CD1c-positive myeloid dendritic cell (primary cell): ENCODE data around the gene GABRR3.
"Not testable (repeated sequence)": the region's sequence is repeated elsewhere in the genome, so short reads cannot be mapped to it uniquely, and the experiment has no call there.

Experiments
- DNase-seq: peaks from one replicate; pipeline ENCODE4 v3.0.0-alpha.2; 2016; ENCODE audit errors: extremely low spot score

The GABRR3 gene

GRCh38 chr3:98021830-98022560 lies 13.1 kb downstream of the GABRR3 start:
- no peak for DNase-seq

DNA sequence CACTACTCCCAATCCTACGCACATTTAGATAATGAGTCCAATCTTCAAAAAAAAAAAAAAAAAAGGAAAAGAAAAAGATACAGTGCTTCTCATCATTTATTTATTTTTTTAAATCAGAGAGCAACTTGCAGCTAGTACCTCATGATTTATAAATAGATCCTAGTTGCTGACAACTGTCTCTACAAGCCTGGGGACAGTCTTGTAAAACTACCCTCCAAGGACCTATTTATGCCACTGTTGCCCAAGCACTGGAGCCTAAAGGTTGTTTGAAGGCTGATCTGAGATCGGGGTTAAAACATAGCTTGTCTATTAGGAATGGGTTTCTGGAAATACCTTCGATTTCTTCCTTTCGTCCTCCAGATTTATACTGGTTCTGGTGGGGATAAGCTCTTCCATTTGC lies 14.7 kb downstream of the GABRR3 start:
- DNase-seq: no peak

DNA sequence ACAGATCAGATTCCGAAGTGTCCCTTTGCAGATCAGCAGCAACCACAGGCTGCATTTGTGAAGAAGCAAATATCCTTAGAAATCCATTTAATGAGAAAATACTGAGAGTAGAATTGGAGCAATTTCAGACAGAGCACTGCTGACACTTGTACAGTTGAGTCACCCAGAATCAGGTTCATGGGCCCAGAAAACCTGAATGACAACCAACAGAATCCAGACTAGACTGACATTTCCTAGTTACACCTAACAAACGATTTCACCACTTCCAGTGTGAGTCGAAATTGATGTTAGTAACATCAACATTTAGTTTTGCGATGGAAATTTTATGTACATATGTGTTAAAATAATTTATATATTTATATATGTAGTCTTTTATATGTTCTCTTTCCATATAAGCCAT lies 16.8 kb downstream of the GABRR3 start:
- no peak for DNase-seq

DNA sequence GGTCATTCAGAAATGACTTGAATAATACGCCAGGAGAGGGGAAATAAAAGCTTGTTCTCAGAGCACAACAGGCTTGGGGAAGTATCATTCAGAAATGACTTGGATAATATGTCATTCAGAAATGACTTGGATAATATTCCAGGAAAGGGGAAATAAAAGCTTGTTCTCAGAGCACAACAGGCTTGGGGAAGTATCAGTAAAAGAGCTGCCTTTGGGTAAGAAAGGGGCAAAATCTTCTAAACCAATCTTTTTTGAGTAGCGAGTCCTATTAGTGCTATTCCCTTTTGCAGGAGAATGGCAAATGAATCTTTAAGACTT lies 20.9 kb downstream of the GABRR3 start:
- peak; percentile 57 for DNase-seq

- peak; percentile 20 for DNase-seq
These were observed 21.5 kb downstream of the GABRR3 start for GRCh38 chr3:98013411-98014267.

- DNase-seq: no peak
These were observed 22.1 kb downstream of the GABRR3 start for GRCh38 chr3:98012979-98013378.

- DNase-seq: not testable (repeated sequence)
These were observed 24.1 kb downstream of the GABRR3 start for GRCh38 chr3:98010883-98011449.

- DNase-seq: no peak
These were observed 24.8 kb downstream of the GABRR3 start for GRCh38 chr3:98010194-98010882.

DNA sequence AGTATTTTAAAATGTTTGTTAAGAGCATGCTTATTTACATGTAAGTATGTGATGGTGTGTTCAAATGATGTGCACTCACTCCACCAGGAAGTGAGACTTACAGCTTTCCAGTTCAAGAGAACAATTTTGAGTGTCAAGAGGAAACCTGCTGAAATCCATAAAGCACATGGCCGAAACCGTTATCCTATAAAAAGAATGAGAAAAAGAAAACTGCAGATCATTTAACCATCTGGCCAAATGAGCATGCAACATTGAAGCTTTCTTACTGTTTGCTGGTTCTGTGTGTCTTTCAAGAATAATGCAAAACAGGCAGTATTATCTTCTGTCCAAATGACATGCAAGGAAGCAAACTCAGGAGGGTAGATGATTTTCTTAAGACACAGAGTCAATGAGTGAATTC lies 26.3 kb downstream of the GABRR3 start:
- DNase-seq: no peak

DNA sequence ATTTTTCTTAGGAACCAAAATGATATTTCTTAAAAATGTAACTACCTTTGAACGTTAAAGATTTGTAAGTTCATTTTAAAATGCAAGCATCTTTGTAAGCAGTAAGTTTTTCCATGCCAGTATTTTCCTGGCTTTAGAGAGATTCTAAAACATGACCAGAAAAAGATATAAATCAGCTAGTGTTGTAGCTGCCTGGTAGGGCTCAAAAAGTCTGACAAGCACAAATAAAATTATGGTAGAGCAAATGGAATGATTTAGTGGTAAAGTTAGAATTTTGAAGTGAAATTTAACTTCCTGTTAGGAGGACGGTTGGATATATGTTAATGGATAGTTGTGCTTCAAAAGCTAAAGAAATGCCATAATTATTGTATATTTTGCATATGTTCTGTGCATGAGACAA lies 29.7 kb downstream of the GABRR3 start:
- no peak for DNase-seq

- no peak for DNase-seq
These were observed 30.4 kb downstream of the GABRR3 start for GRCh38 chr3:98004721-98005120.

GRCh38 chr3:98003306-98003969 lies 31.7 kb downstream of the GABRR3 start:
- DNase-seq: no peak

GRCh38 chr3:98002717-98003116 lies 32.4 kb downstream of the GABRR3 start:
- DNase-seq: no peak

GRCh38 chr3:97999994-98000393 lies 35.1 kb downstream of the GABRR3 start:
- DNase-seq: no peak

GRCh38 chr3:97999103-97999502 lies 36.0 kb downstream of the GABRR3 start:
- no peak for DNase-seq

DNA sequence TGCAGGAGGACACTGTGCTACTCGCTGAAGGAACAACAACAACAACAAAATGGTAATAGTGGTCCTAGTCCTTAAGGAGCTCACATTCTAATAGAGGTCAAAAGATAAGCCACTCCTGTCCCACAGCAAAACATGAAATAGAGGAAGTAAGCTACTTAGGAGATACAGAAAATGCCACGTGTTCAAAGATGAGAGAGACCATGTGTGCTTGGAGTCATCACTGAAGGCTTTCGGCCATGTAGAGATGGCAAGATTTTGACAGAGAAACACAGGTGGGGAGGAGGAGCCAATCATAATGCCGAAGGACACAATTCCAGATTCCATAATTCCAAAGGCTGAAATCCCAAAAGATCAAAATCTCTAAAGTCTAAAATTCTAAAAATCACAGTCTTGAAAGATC lies 38.1 kb downstream of the GABRR3 start:
- no peak for DNase-seq

- no peak for DNase-seq
These were observed 40.7 kb downstream of the GABRR3 start for GRCh38 chr3:97994328-97994945.

DNA sequence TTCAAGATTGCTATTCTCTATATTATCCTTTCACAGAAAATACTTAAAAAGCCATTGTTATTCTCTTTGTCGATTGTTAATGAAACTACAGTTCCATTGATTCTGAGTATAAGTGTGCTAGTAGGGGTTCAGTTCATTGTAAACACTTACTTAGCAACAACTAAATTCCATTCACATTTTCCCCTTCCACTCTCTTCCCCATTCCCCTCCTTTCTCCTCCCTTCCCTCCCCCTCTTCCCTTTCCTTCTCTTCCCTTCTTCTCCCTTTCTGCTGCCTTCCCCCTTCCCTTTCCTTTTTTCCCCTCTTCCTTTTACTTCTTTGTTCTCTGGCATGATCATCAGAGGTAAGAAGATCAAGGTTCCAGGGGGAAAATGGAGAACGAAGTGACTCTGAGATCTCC lies 41.6 kb downstream of the GABRR3 start:
- no peak for DNase-seq

GRCh38 chr3:97992547-97993173 lies 42.5 kb downstream of the GABRR3 start:
- no peak for DNase-seq

DNA sequence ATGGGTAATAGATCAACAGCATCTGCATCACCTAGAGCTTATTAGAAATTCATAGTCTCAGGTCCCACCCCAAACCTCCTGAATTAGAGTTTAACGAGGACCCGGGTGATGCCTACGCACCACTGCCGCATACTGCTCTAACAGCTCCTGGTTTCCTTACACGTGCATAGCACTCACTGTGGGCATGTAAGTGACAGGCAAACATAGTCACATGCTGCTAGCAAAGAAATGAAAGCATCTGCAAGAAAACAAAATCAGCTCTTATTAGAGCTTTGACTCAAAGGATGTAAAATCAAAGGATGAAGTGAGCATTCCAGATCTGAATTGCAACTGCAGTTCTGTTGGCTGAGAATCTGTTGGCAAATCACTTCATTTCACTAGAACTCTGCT lies 43.8 kb downstream of the GABRR3 start:
- no peak for DNase-seq
